ENCODE results near the gene PTH1R. TPM values are rescaled to one million over a fixed set of nuclear protein-coding genes. Genes with fewer than 3 reads are reported as not detected.

The PTH1R gene
- total and polyA plus RNA-seq, 2 experiments from 2014 or later: 0.60 to 1.3 TPM

GRCh38 chr3:46950650-46951241, 73.2 kb downstream of the PTH1R start:
- DNase-seq: no peak
- Histone ChIP-seq H2AFZ (no peak overlapping the region), H3K9me3 (ENCODE audit: low read depth) (no peaks in the 10 kb centered on the region), H3K4me2 (ENCODE audit: unreplicated experiment) (no peak overlapping the region), H3K4me1 (ENCODE audit: insufficient read depth) (peaks cover 13% of the 10 kb centered on the region), H3K9me2 (ENCODE audit: insufficient read depth) (no peaks in the 10 kb centered on the region), H4K20me1 (ENCODE audit: insufficient read depth) (peaks cover 16% of the 10 kb centered on the region; the same call in 1 of the 2 replicates), H3K36me3 (ENCODE audit: low read depth) (no peaks in the 10 kb centered on the region), H3K79me2 (ENCODE audit: insufficient read depth) (peaks cover 99% of the 10 kb centered on the region), H3F3A (ENCODE audit: insufficient read depth) (no peaks in the 10 kb centered on the region), H3K9ac (no peak overlapping the region), H3K27ac (no peak overlapping the region), H3K27me3 (replicated peaks; ENCODE audit: insufficient read depth) (no peaks in the 10 kb centered on the region), H3K4me3 (no peak overlapping the region)
- 70 to 77% methylated on average over 7 of the region's 7 CpGs for WGBS, 2 experiments (ENCODE audit: low coverage in 1 of 2, low lambda C conversion rate in 2 of 2, missing lambda C conversion rate in 2 of 2)
- TF ChIP-seq EZH2phosphoT487 (IDR thresholded peaks at IDR 0.05; ENCODE audit: insufficient read depth, low read depth): no peak
- TF ChIP-seq EZH2 (IDR thresholded peaks at IDR 0.05; ENCODE audit: insufficient read depth, poor library complexity, severe bottlenecking): no peak
- in situ Hi-C loops (cut with MboI): no loop called here

- no peaks in the 10 kb centered on the region for H3K9me2 ChIP-seq (ENCODE audit: insufficient read depth)
- peaks cover 4% of the 10 kb centered on the region; the same call in 1 of the 2 replicates for H3K4me1 ChIP-seq (ENCODE audit: insufficient read depth)
- H3K27ac ChIP-seq: no peak overlapping the region
- H2AFZ ChIP-seq: no peak overlapping the region
- H3K27me3 ChIP-seq (replicated peaks; ENCODE audit: insufficient read depth): no peaks in the 10 kb centered on the region
- TF ChIP-seq EZH2 (IDR thresholded peaks at IDR 0.05; ENCODE audit: insufficient read depth, poor library complexity, severe bottlenecking) (no peak), EZH2phosphoT487 (IDR thresholded peaks at IDR 0.05; ENCODE audit: insufficient read depth, low read depth) (no peak)
- no peak for DNase-seq
- H3K4me2 ChIP-seq (ENCODE audit: unreplicated experiment): no peak overlapping the region
- H4K20me1 ChIP-seq (ENCODE audit: insufficient read depth): peaks cover 16% of the 10 kb centered on the region; the same call in 1 of the 2 replicates
- H3F3A ChIP-seq (ENCODE audit: insufficient read depth): no peaks in the 10 kb centered on the region
- no peak overlapping the region for H3K4me3 ChIP-seq
- WGBS, 2 experiments (ENCODE audit: low coverage in 1 of 2, low lambda C conversion rate in 2 of 2, missing lambda C conversion rate in 2 of 2): 76 to 80% methylated on average over 2 of the region's 2 CpGs
- H3K79me2 ChIP-seq (ENCODE audit: insufficient read depth): peaks cover 99% of the 10 kb centered on the region
- H3K9ac ChIP-seq: no peak overlapping the region
- no peaks in the 10 kb centered on the region for H3K9me3 ChIP-seq (ENCODE audit: low read depth)
- no peaks in the 10 kb centered on the region for H3K36me3 ChIP-seq (ENCODE audit: low read depth)
- in situ Hi-C loops (cut with MboI): no loop called here
Measured at GRCh38 chr3:46952813-46953212, 75.3 kb downstream of the PTH1R start.

Small RNA genes within 50 kb of the gene (small RNA-seq; reads per million reads assigned to genes)
- not detected for gene AC109583.2 (ENCODE audit: low read depth, low replicate concordance)

Other genes starting within 250 kb of the PTH1R start
- 3.1 and 3.4 TPM in 2 replicates for gene ALS2CL, start 184.0 kb upstream of the PTH1R start, total RNA-seq (2014; rRNA removed; shearing (Covaris generic))
- gene ALS2CL, start 184.0 kb upstream of the PTH1R start, polyA plus RNA-seq (2016; fragmentation: Nextera tagmentation; extraction: Ambion mirVana): 1.2 and 2.0 TPM in 2 replicates
- gene TMIE, start 176.3 kb upstream of the PTH1R start, total RNA-seq (2014; rRNA removed; shearing (Covaris generic)): 0.11 TPM in 1 of 2 replicates, not detected in the other
- gene TMIE, start 176.3 kb upstream of the PTH1R start, polyA plus RNA-seq (2016; fragmentation: Nextera tagmentation; extraction: Ambion mirVana): 0.19 TPM in 1 of 2 replicates, not detected in the other
- gene PRSS50, start 159.9 kb upstream of the PTH1R start, total RNA-seq (2014; rRNA removed; shearing (Covaris generic)): not detected in 2 replicates
- gene PRSS50, start 159.9 kb upstream of the PTH1R start, polyA plus RNA-seq (2016; fragmentation: Nextera tagmentation; extraction: Ambion mirVana): not detected in 2 replicates
- not detected in 2 replicates for gene MYL3, start 14.3 kb upstream of the PTH1R start, total RNA-seq (2014; rRNA removed; shearing (Covaris generic))
- 0.68 TPM in 1 of 2 replicates, not detected in the other for gene MYL3, start 14.3 kb upstream of the PTH1R start, polyA plus RNA-seq (2016; fragmentation: Nextera tagmentation; extraction: Ambion mirVana)
- gene CCDC12, start 99.0 kb downstream of the PTH1R start, total RNA-seq (2014; rRNA removed; shearing (Covaris generic)): 15.2 and 17.4 TPM in 2 replicates
- gene CCDC12, start 99.0 kb downstream of the PTH1R start, polyA plus RNA-seq (2016; fragmentation: Nextera tagmentation; extraction: Ambion mirVana): 42.7 and 43.8 TPM in 2 replicates
- gene NBEAL2, start 101.9 kb downstream of the PTH1R start, total RNA-seq (2014; rRNA removed; shearing (Covaris generic)): 2.8 and 4.7 TPM in 2 replicates
- gene NBEAL2, start 101.9 kb downstream of the PTH1R start, polyA plus RNA-seq (2016; fragmentation: Nextera tagmentation; extraction: Ambion mirVana): 0.94 and 1.2 TPM in 2 replicates